SJCRH30 (cell line): ENCODE results near the gene LAMA1. TPM values are rescaled to one million over a fixed set of nuclear protein-coding genes. Genes with fewer than 3 reads are reported as not detected.
"Not testable (repeated sequence)": the region's sequence is repeated elsewhere in the genome, so short reads cannot be mapped to it uniquely, and the experiment has no call there.

ENCODE experiments used
- DNase-seq, 2 experiments: peaks; one replicate each; pipeline ENCODE4 v3.0.0-alpha.2; 2015 to 2020
- H3K27ac ChIP-seq: fragments of 250-450 bp; sonication (Bioruptor Pico); 2 replicates; pipeline ENCODE4 v1.5.1; 2020; ENCODE audit warnings: mild to moderate bottlenecking, moderate library complexity
- H3K27me3 ChIP-seq: fragments of 250-450 bp; sonication (Bioruptor Pico); 2 replicates; pipeline ENCODE4 v1.5.1; 2020; ENCODE audit warnings: mild to moderate bottlenecking, moderate library complexity
- H3K36me3 ChIP-seq: fragments of 250-450 bp; sonication (Bioruptor Pico); 2 replicates; pipeline ENCODE4 v1.5.1; 2020; ENCODE audit warnings: mild to moderate bottlenecking, moderate library complexity
- H3K4me1 ChIP-seq: fragments of 250-450 bp; sonication (Bioruptor Pico); 2 replicates; pipeline ENCODE4 v1.5.1; 2020; ENCODE audit warnings: mild to moderate bottlenecking, moderate library complexity
- H3K4me3 ChIP-seq: fragments of 250-450 bp; sonication (Bioruptor Pico); 2 replicates; pipeline ENCODE4 v1.5.1; 2020; ENCODE audit warnings: mild to moderate bottlenecking, moderate library complexity
- H3K9me3 ChIP-seq: fragments of 250-450 bp; sonication (Bioruptor Pico); replicated peaks from 2 replicates; pipeline ENCODE4 v1.5.1; 2020; ENCODE audit warnings: mild to moderate bottlenecking, moderate library complexity
- total RNA-seq: library from RNA; depleted of rRNA; stranded (reverse); fragments of >200 nt; shearing (Covaris generic); gene quantifications from 2 replicates; pipeline ENCODE4 v1.2.3, GENCODE V29; 2014

LAMA1 gene
- total RNA-seq, 1 experiment from 2014 or later: 12.0 TPM

- Histone ChIP-seq H3K27ac (no peak overlapping the region), H3K9me3 (no peaks in the 10 kb centered on the region), H3K4me3 (no peak overlapping the region), H3K36me3 (no peaks in the 10 kb centered on the region), H3K4me1 (0 out of 2 replicates have a peak, but pooled peaks cover 4% of the 10 kb centered on the region), H3K27me3 (no peaks in the 10 kb centered on the region)
- no peak for DNase-seq
These were observed 170.1 kb downstream of the LAMA1 start for GRCh38 chr18:6947338-6948030.

GRCh38 chr18:6943143-6943542 lies 174.5 kb downstream of the LAMA1 start:
- Histone ChIP-seq H3K4me1 (peaks cover 3% of the 10 kb centered on the region; the same call in 1 of the 2 replicates), H3K27me3 (no peaks in the 10 kb centered on the region), H3K27ac (no peak overlapping the region), H3K4me3 (no peak overlapping the region), H3K9me3 (no peaks in the 10 kb centered on the region), H3K36me3 (no peaks in the 10 kb centered on the region)
- DNase-seq: peak in 1 of 2 experiments; percentile 11

DNA sequence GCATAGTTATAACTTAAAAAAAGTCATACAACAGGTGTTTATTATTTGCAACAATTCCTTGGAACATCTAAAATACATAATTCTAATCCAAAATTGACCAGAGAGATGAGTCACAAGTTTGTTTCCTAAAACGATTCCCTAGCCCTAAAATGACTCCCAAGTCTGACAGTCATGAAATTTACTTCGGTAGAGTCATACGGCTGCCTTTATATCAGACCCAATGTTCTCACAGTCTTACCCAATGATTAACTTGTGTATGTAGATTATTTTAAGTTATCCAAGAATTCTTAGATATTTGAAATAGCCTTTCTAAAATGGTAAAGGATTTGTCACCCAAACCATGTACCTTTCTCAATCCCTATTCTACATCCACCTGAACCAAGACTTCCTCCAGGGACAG lies 174.9 kb downstream of the LAMA1 start:
- Histone ChIP-seq H3K27ac (no peak overlapping the region), H3K4me1 (peaks cover 3% of the 10 kb centered on the region; the same call in 1 of the 2 replicates), H3K4me3 (no peak overlapping the region), H3K27me3 (no peaks in the 10 kb centered on the region), H3K36me3 (no peaks in the 10 kb centered on the region), H3K9me3 (no peaks in the 10 kb centered on the region)
- no peak for DNase-seq

DNA sequence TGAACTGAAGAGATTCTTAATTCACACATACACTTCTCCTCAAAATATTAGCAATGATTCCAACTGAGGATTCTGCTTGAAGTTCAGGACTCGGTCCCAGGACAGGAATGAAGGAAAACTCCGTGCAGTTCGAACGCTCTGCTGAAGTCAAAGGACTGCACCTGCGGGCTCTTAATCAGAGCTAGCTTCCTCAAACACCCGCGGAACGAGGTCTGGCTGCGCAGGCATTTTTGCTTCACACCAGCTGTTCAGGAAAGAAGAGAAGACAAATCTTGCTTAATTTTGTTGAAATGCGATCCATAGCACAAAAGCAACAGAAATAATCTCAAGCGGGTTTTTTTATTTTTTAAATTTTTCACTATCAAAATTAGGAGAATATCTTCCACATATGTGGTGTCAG lies 175.6 kb downstream of the LAMA1 start:
- Histone ChIP-seq H3K36me3 (no peaks in the 10 kb centered on the region), H3K27me3 (no peaks in the 10 kb centered on the region), H3K4me3 (no peak overlapping the region), H3K9me3 (no peaks in the 10 kb centered on the region), H3K27ac (no peak overlapping the region), H3K4me1 (peaks cover 3% of the 10 kb centered on the region; the same call in 1 of the 2 replicates)
- DNase-seq: peak in 1 of 2 experiments; percentile 18

DNA sequence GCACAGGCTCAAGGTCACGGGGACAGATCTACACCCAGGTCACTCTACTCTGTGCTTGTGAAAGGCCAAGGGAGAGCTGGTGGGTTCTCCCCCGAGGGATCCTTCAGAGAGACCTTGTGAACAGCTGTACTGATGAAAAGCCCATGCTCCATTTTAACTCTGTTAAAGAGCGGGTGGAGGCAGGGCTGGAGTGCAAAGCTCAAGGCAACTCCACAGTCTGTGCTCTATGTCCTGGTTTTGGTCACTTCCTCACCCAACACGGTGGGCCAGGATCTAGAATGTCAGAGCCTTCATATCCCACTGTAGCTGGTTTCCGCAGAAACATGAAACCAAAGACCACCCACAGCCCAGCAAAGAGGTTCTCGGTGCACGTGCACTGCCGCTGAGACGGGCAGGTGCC lies 177.1 kb downstream of the LAMA1 start:
- Histone ChIP-seq H3K4me1 (peaks cover 3% of the 10 kb centered on the region; the same call in 1 of the 2 replicates), H3K27me3 (no peaks in the 10 kb centered on the region), H3K9me3 (no peaks in the 10 kb centered on the region), H3K27ac (no peak overlapping the region), H3K4me3 (no peak overlapping the region), H3K36me3 (no peaks in the 10 kb centered on the region)
- peak; percentile 31 to 63 for DNase-seq

DNA sequence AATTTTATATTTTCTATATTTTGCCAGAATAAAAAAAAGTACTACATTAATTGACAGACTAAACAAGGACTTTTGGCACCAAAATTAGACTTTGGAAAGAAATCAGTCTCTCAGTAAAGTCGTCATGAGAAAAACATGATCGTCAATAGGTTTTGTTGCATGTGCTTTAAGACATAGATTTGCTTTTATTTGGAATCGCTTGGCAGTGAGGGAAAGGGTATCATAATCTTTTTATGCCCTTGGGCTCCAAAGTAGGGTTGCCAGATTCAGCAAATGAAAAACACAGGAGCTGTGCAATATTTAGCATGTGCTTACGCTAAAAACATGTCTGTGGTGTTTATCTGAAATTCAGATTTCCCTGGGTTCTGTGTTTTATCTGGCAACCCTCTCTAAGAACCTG lies 177.6 kb downstream of the LAMA1 start:
- Histone ChIP-seq H3K36me3 (no peaks in the 10 kb centered on the region), H3K27ac (no peak overlapping the region), H3K4me3 (no peak overlapping the region), H3K9me3 (no peaks in the 10 kb centered on the region), H3K27me3 (no peaks in the 10 kb centered on the region), H3K4me1 (peaks cover 3% of the 10 kb centered on the region; the same call in 1 of the 2 replicates)
- no peak for DNase-seq

DNA sequence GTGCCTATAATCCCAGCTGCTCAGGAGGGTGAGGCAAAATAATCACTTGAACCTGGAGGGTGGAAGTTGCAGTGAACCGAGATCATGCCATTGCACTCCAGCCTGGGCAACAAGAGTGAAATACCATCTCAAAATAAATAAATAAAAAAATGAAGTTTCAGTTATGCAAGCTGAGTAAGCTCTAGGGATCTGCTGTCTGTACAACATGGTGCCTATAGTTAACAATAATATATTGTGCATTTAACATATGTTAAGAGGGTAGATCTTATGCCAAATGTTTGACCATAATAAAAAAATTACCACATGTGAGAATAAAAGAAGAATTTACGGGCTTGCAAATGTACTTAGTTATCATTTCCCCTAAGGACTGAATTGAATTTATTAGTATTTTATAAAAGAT lies 179.2 kb downstream of the LAMA1 start:
- H3K36me3 ChIP-seq, H3K9me3 ChIP-seq, DNase-seq, H3K4me1 ChIP-seq, H3K27ac ChIP-seq, H3K27me3 ChIP-seq, H3K4me3 ChIP-seq: not testable (repeated sequence)

GRCh38 chr18:6938003-6938402 lies 179.6 kb downstream of the LAMA1 start:
- no peak overlapping the region for H3K27ac ChIP-seq
- DNase-seq: no peak
- H3K27me3 ChIP-seq: no peaks in the 10 kb centered on the region
- peaks cover 3% of the 10 kb centered on the region; the same call in 1 of the 2 replicates for H3K4me1 ChIP-seq
- no peak overlapping the region for H3K4me3 ChIP-seq
- no peaks in the 10 kb centered on the region for H3K36me3 ChIP-seq
- H3K9me3 ChIP-seq: no peaks in the 10 kb centered on the region

GRCh38 chr18:6934859-6935258 lies 182.7 kb downstream of the LAMA1 start:
- H3K27ac ChIP-seq: no peak overlapping the region
- H3K4me1 ChIP-seq: no peaks in the 10 kb centered on the region
- no peaks in the 10 kb centered on the region for H3K27me3 ChIP-seq

DNA sequence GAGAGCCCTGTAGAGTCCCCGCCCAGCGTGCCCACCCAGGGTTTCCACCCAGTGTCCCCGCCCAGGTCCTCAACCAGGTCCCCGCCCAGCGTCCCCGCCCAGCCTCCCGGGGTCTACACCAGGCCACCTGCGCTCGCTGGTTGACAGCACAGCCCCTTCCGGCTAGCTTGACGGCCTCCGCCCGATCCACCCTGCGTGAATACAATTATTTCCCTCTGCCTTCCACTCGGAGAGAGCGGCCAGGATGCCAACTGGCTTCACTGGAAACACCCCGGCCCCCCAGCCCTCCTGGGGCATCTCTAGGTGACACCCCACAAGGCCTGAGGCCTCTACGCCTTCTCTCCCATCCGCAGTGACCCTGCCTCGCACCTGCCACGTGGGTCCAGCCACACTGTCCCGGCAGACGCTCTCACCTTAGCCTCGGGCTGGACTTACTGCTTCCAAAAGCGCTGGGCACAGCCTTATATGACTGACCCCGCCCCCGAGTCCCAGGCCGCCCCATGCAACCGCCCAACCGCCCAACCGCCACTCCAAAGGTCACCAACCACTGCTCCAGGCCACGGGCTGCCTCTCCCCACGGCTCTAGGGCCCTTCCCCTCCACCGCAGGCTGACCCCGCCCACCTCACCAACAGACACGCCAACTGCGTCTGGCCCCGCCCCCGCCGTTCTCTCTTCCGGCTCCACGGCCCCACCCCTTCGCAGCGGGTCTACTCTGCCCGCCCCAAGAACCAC lies 188.1 kb downstream of the LAMA1 start:
- Histone ChIP-seq H3K36me3 (no peaks in the 10 kb centered on the region), H3K9me3 (no peaks in the 10 kb centered on the region), H3K27ac (no peak overlapping the region), H3K4me3 (no peak overlapping the region), H3K4me1 (no peaks in the 10 kb centered on the region), H3K27me3 (no peaks in the 10 kb centered on the region)
- peak; percentile 17 to 19 for DNase-seq

More at GRCh38 chr18:6934859-6935258, 182.7 kb downstream of the LAMA1 start:
- no peak for DNase-seq
- Histone ChIP-seq H3K36me3 (no peaks in the 10 kb centered on the region), H3K9me3 (no peaks in the 10 kb centered on the region), H3K4me3 (no peak overlapping the region)

DNA sequence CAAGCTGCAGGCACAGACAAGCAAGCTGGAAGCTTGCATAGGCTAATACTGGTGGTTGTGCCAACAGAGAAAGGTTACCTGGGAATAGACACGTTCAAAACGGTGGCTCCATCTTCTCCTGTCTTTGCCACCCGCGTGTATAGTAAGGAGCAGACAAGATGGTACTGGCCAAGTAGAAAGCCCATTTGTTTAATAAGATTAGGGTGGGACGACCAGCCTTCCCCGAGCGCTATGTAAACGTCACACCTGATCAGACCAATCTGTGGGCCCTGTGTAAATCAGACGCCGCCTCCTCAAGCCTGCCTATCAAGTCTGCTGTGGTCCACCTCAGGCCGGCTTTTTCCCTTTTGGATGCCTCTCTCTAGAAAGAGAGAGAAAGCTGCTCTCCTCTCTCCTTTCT lies 189.2 kb downstream of the LAMA1 start:
- Histone ChIP-seq H3K27me3 (no peaks in the 10 kb centered on the region), H3K9me3 (no peaks in the 10 kb centered on the region), H3K4me3 (no peak overlapping the region), H3K36me3 (no peaks in the 10 kb centered on the region), H3K4me1 (no peaks in the 10 kb centered on the region), H3K27ac (no peak overlapping the region)
- no peak for DNase-seq

GRCh38 chr18:6927153-6927552 lies 190.4 kb downstream of the LAMA1 start:
- Histone ChIP-seq H3K4me3 (no peak overlapping the region), H3K27me3 (no peaks in the 10 kb centered on the region), H3K9me3 (no peaks in the 10 kb centered on the region), H3K4me1 (no peaks in the 10 kb centered on the region), H3K27ac (no peak overlapping the region), H3K36me3 (no peaks in the 10 kb centered on the region)
- DNase-seq: no peak

- Histone ChIP-seq H3K27me3 (no peaks in the 10 kb centered on the region), H3K27ac (no peak overlapping the region), H3K4me1 (no peaks in the 10 kb centered on the region), H3K4me3 (no peak overlapping the region), H3K9me3 (no peaks in the 10 kb centered on the region), H3K36me3 (no peaks in the 10 kb centered on the region)
- no peak for DNase-seq
These were observed 194.4 kb downstream of the LAMA1 start for GRCh38 chr18:6923220-6923619.

- no peaks in the 10 kb centered on the region for H3K9me3 ChIP-seq
- no peaks in the 10 kb centered on the region for H3K36me3 ChIP-seq
- H3K4me3 ChIP-seq: no peak overlapping the region
- DNase-seq: no peak
- H3K27me3 ChIP-seq: no peaks in the 10 kb centered on the region
- no peak overlapping the region for H3K27ac ChIP-seq
- no peaks in the 10 kb centered on the region for H3K4me1 ChIP-seq
These were observed 196.0 kb downstream of the LAMA1 start for GRCh38 chr18:6921571-6921970.

DNA sequence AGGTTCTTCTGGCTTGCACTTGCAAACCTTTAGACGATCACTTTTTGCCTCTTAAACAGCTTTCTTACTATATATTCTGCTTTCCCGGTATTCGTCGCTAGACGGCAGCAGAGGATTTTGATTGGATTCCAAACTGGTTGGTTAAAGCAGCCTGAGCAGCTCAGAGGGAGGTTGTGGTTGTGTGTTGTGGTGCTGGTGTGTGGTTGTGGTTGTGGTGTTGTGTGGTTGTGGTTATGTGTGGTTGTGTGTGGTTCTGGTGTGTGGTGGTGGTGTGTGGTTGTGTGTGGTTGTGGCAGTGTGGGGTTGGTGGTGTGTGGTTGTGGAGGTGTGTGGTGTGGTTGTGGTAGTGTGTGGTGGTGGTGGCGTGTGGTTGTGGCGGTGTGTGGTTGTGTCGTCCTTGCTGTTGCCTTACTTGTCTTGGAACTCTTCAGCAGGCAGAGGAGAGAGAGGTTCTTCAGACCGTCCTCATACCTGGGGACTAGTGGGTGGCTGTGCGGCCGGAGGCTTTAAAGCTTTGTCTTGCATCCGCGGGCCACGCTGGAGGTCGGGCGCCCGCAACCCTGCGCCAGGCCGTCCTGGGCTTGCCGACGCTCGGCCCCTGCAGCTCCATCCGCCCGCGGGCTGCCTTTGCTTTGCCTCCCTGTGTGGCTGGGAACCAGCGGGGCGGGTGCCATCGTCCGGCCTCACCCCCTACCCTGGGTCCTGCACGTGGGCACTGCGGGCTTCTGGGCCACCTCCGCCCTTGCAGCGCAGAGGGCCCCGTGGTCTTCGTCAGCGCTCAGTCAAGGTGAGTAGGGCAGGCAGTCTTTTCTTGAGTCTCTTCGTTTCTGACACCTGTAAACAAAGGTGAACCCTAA lies 197.3 kb downstream of the LAMA1 start:
- DNase-seq: peak; percentile 43 to 76
- Histone ChIP-seq H3K27ac (no peak overlapping the region), H3K9me3 (no peaks in the 10 kb centered on the region), H3K4me3 (no peak overlapping the region), H3K36me3 (no peaks in the 10 kb centered on the region), H3K4me1 (no peaks in the 10 kb centered on the region), H3K27me3 (no peaks in the 10 kb centered on the region)
